HG03097 (cell line): ENCODE data around the gene HELZ2.
A peak's percentile ranks its signal among the peaks of the same experiment; 100 is the strongest.
"Not testable (repeated sequence)": the region's sequence is repeated elsewhere in the genome, so short reads cannot be mapped to it uniquely, and the experiment has no call there.

Experiments
- ATAC-seq: cut with Tn5 transposase; IDR thresholded peaks from one replicate; pipeline ENCODE4 v1.9.1; 2021; ENCODE audit not compliant: unreplicated experiment, low FRiP score

HELZ2 gene

GRCh38 chr20:63579017-63579694 lies 5.1 kb upstream of the HELZ2 start:
- no peak for ATAC-seq

- no peak for ATAC-seq
Observed at GRCh38 chr20:63578224-63579016, 4.4 kb upstream of the HELZ2 start.

GRCh38 chr20:63577317-63577894 lies 3.4 kb upstream of the HELZ2 start:
- no peak for ATAC-seq

- ATAC-seq, result no peak
Observed at GRCh38 chr20:63576311-63576710, 2.3 kb upstream of the HELZ2 start.

GRCh38 chr20:63574829-63575743 lies 1.0 kb upstream of the HELZ2 start:
- no peak for ATAC-seq

- no peak for ATAC-seq
Observed at GRCh38 chr20:63573647-63574131, 350 bp downstream of the HELZ2 start.

- no peak for ATAC-seq
Observed at GRCh38 chr20:63572788-63573646, 1.0 kb downstream of the HELZ2 start.

GRCh38 chr20:63572071-63572787 lies 1.8 kb downstream of the HELZ2 start:
- no peak for ATAC-seq

GRCh38 chr20:63571087-63571478 lies 3.0 kb downstream of the HELZ2 start:
- ATAC-seq, result not testable (repeated sequence)

- no peak for ATAC-seq
Observed at GRCh38 chr20:63570281-63571086, 3.6 kb downstream of the HELZ2 start.

- no peak for ATAC-seq
Observed at GRCh38 chr20:63568986-63569949, 4.8 kb downstream of the HELZ2 start.

- no peak for ATAC-seq
Observed at GRCh38 chr20:63568170-63568981, 5.7 kb downstream of the HELZ2 start.

- peak; percentile 60 for ATAC-seq
Observed at GRCh38 chr20:63567386-63568169, 6.5 kb downstream of the HELZ2 start.

- no peak for ATAC-seq
Observed at GRCh38 chr20:63567136-63567385, 7.0 kb downstream of the HELZ2 start.

- no peak for ATAC-seq
Observed at GRCh38 chr20:63566395-63567135, 7.5 kb downstream of the HELZ2 start.
